GM21717 (cell line): ENCODE results near the gene IFI16.
"Not testable (repeated sequence)": the region's sequence is repeated elsewhere in the genome, so short reads cannot be mapped to it uniquely, and the experiment has no call there.

Experiments used
- ATAC-seq: cut with Tn5 transposase; IDR thresholded peaks from one replicate; pipeline ENCODE4 v1.9.1; 2021; ENCODE audit warnings: mild to moderate bottlenecking, moderate library complexity; ENCODE audit not compliant: unreplicated experiment

IFI16 gene

GRCh38 chr1:159006210-159006807 lies 3.4 kb upstream of the IFI16 start:
- ATAC-seq, result not testable (repeated sequence)

GRCh38 chr1:159007726-159008125 lies 2.0 kb upstream of the IFI16 start:
- ATAC-seq, result no peak

GRCh38 chr1:159008744-159009188 lies 941 bp upstream of the IFI16 start:
- ATAC-seq, result peak; percentile 61

- no peak for ATAC-seq
These were observed 420 bp upstream of the IFI16 start for GRCh38 chr1:159009287-159009686.

- no peak for ATAC-seq
These were observed 684 bp downstream of the IFI16 start for GRCh38 chr1:159010391-159010790.

GRCh38 chr1:159011001-159011400 lies 1.3 kb downstream of the IFI16 start:
- not testable (repeated sequence) for ATAC-seq

- no peak for ATAC-seq
These were observed 2.0 kb downstream of the IFI16 start for GRCh38 chr1:159011751-159012150.

GRCh38 chr1:159012495-159012894 lies 2.8 kb downstream of the IFI16 start:
- ATAC-seq, result no peak

GRCh38 chr1:159014003-159014571 lies 4.4 kb downstream of the IFI16 start:
- ATAC-seq, result no peak

GRCh38 chr1:159014851-159015250 lies 5.1 kb downstream of the IFI16 start:
- no peak for ATAC-seq

GRCh38 chr1:159015440-159015909 lies 5.8 kb downstream of the IFI16 start:
- peak; percentile 93 for ATAC-seq

- ATAC-seq, result no peak
These were observed 14.0 kb downstream of the IFI16 start for GRCh38 chr1:159023723-159024122.

- no peak for ATAC-seq
These were observed 15.3 kb downstream of the IFI16 start for GRCh38 chr1:159025043-159025442.

GRCh38 chr1:159026841-159027240 lies 17.1 kb downstream of the IFI16 start:
- ATAC-seq, result not testable (repeated sequence)

GRCh38 chr1:159030311-159030710 lies 20.6 kb downstream of the IFI16 start:
- ATAC-seq, result no peak

GRCh38 chr1:159030877-159031447 lies 21.3 kb downstream of the IFI16 start:
- ATAC-seq, result no peak

- ATAC-seq, result no peak
These were observed 30.5 kb downstream of the IFI16 start for GRCh38 chr1:159040206-159040605.

- ATAC-seq, result no peak
These were observed 31.4 kb downstream of the IFI16 start for GRCh38 chr1:159040893-159041724.

GRCh38 chr1:159046486-159046885 lies 36.8 kb downstream of the IFI16 start:
- ATAC-seq, result not testable (repeated sequence)

GRCh38 chr1:159051436-159051835 lies 41.7 kb downstream of the IFI16 start:
- ATAC-seq, result no peak

- ATAC-seq, result no peak
These were observed 44.7 kb downstream of the IFI16 start for GRCh38 chr1:159054427-159054826.
